Testis (tissue), 3 donors: ENCODE results near the gene EDIL3. TPM values are rescaled to one million over a fixed set of nuclear protein-coding genes. Genes with fewer than 3 reads are reported as not detected.

Source experiments
- DNase-seq: peaks from one replicate; pipeline ENCODE4 v3.0.0-alpha.2; 2019
- H3K27ac ChIP-seq, 2 donors: fragments of 200-600 bp; sonication (generic); one replicate each; pipeline ENCODE4 v1.5.1; 2019
- H3K27me3 ChIP-seq: fragments of 200-600 bp; sonication (generic); one replicate; pipeline ENCODE4 v1.5.1; 2019
- H3K36me3 ChIP-seq: fragments of 200-600 bp; sonication (generic); one replicate; pipeline ENCODE4 v1.5.1; 2017; ENCODE audit warnings: low read depth; ENCODE audit errors: missing control alignments
- H3K4me1 ChIP-seq: fragments of 200-600 bp; sonication (generic); one replicate; pipeline ENCODE4 v1.5.1; 2019
- H3K4me3 ChIP-seq, 2 donors: fragments of 200-600 bp; sonication (generic); one replicate each; pipeline ENCODE4 v1.5.1; 2017 to 2019
- H3K9me3 ChIP-seq: fragments of 200-600 bp; sonication (generic); one replicate; pipeline ENCODE4 v1.5.1; 2017
- CTCF ChIP-seq, 3 experiments: fragments of 450-650 bp in 2 of 3; fragments of 200-600 bp in 1 of 3; sonication (generic) in 1 of 3; IDR thresholded peaks; one replicate each; pipeline ENCODE4 v1.5.1; 2016 to 2019; ENCODE audit warnings: antibody characterized with exemption in 3 of 3, mild to moderate bottlenecking in 2 of 3, moderate library complexity in 1 of 3
- POLR2A ChIP-seq: fragments of 450-650 bp; IDR thresholded peaks from one replicate; pipeline ENCODE4 v1.6.1; 2017; ENCODE audit warnings: antibody characterized with exemption, mild to moderate bottlenecking, moderate library complexity
- WGBS, 2 donors: methylation state at CpG; one replicate each; pipeline ENCODE4 v1.1.5; 2018; 5-methylcytosine and 5-hydroxymethylcytosine counted together
- intact Hi-C: fragments of 100-400 bp; cut with DNase I; formaldehyde crosslinking; loops from one replicate; pipeline ENCODE4 v1.15.1; 2023; ENCODE audit warnings: low total_unique reads
- polyA plus RNA-seq: library from polyadenylated mRNA; stranded (reverse); fragments of 350-450 nt; fragmentation: Illumina TruSeq; extraction: RNeasy Lipid Tissue Mini Kit (QIAGEN cat#74804); gene quantifications from one replicate; pipeline ENCODE4 v1.2.3, GENCODE V29; 2014; ENCODE audit warnings: low read depth, low replicate concordance; ENCODE audit not compliant: insufficient read depth
- total RNA-seq, 2 donors: library from RNA; depleted of rRNA; stranded (reverse); fragments of >200 nt; gene quantifications; one replicate each; pipeline ENCODE4 v1.2.3, GENCODE V29; 2016

The EDIL3 gene
- total and polyA plus RNA-seq, 3 donors from 2014 or later: 3.4 to 8.6 (median 3.5) TPM

GRCh38 chr5:84372066-84372695 is 12.5 kb downstream of the EDIL3 start:
- DNase-seq: no peak
- H3K27ac ChIP-seq: no peak overlapping the region
- H3K9me3 ChIP-seq: no peaks in the 10 kb centered on the region
- H3K4me1 ChIP-seq: no peaks in the 10 kb centered on the region
- TF ChIP-seq CTCF (IDR thresholded peaks at IDR 0.05) (no peak), POLR2A (no peak)
- no peaks in the 10 kb centered on the region for H3K27me3 ChIP-seq
- intact Hi-C loops: no loop called here
- H3K4me3 ChIP-seq: no peak overlapping the region
- no peaks in the 10 kb centered on the region for H3K36me3 ChIP-seq
- 49 to 51% methylated on average over 9 of the region's 9 CpGs for WGBS, 2 donors

DNA sequence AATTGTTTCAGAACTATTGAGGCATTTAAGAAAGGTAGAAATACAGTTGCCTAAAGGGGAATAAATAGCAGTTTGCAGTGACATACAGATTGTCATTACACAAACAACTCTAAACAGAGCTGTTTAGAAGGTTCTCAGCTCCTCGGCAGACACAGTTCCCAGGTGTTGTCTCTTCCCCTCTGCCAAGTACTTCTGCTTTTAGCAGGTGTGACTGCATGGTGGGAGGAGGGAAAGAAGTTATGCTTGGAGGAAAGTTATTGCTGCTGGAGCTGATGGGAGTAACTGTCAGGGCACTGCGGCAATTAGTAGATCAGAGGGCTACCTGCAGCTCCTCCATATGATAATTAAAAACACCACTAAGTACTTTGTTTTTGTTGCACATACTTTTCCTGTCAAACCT is 14.5 kb downstream of the EDIL3 start:
- no peak for TF ChIP-seq CTCF (IDR thresholded peaks at IDR 0.05)
- TF ChIP-seq POLR2A: no peak
- no peaks in the 10 kb centered on the region for H3K9me3 ChIP-seq
- H3K27me3 ChIP-seq: no peaks in the 10 kb centered on the region
- 48 to 51% methylated on average over 2 of the region's 2 CpGs for WGBS, 2 donors
- no peak for DNase-seq
- no peak overlapping the region for H3K27ac ChIP-seq
- no peak overlapping the region for H3K4me3 ChIP-seq
- intact Hi-C loops: no loop called here
- no peaks in the 10 kb centered on the region for H3K4me1 ChIP-seq
- no peaks in the 10 kb centered on the region for H3K36me3 ChIP-seq

GRCh38 chr5:84364043-84364442 is 20.6 kb downstream of the EDIL3 start:
- Histone ChIP-seq H3K27ac (no peak overlapping the region), H3K9me3 (no peaks in the 10 kb centered on the region), H3K27me3 (no peaks in the 10 kb centered on the region), H3K4me3 (no peak overlapping the region), H3K4me1 (no peaks in the 10 kb centered on the region), H3K36me3 (no peaks in the 10 kb centered on the region)
- 81 to 90% methylated on average over 2 of the region's 2 CpGs for WGBS, 2 donors
- intact Hi-C loops: no loop called here
- no peak for DNase-seq
- no peak for TF ChIP-seq CTCF (IDR thresholded peaks at IDR 0.05)
- no peak for TF ChIP-seq POLR2A

- Histone ChIP-seq H3K4me1 (no peaks in the 10 kb centered on the region), H3K4me3 (no peak overlapping the region), H3K27ac (no peak overlapping the region), H3K27me3 (no peaks in the 10 kb centered on the region), H3K36me3 (no peaks in the 10 kb centered on the region), H3K9me3 (no peaks in the 10 kb centered on the region)
- intact Hi-C loops: no loop called here
- no peak for DNase-seq
- TF ChIP-seq POLR2A: no peak
- TF ChIP-seq CTCF (IDR thresholded peaks at IDR 0.05): no peak
Measured at GRCh38 chr5:84362061-84362720, 22.5 kb downstream of the EDIL3 start.

GRCh38 chr5:84361572-84361971 is 23.1 kb downstream of the EDIL3 start:
- H3K27me3 ChIP-seq: no peaks in the 10 kb centered on the region
- H3K27ac ChIP-seq: no peak overlapping the region
- TF ChIP-seq CTCF (IDR thresholded peaks at IDR 0.05) (no peak), POLR2A (no peak)
- WGBS, 2 donors: 86 to 89% methylated on average over 2 of the region's 2 CpGs
- intact Hi-C loops: no loop called here
- no peaks in the 10 kb centered on the region for H3K36me3 ChIP-seq
- no peaks in the 10 kb centered on the region for H3K4me1 ChIP-seq
- no peaks in the 10 kb centered on the region for H3K9me3 ChIP-seq
- no peak overlapping the region for H3K4me3 ChIP-seq
- no peak for DNase-seq
